Peyer's patch (tissue), 4 donors: ENCODE data around the gene CRK.

Source experiments
- CTCF ChIP-seq, 6 experiments: fragments of 450-650 bp in 4 of 6; fragments of 200-600 bp in 2 of 6; sonication (generic) in 1 of 6; IDR thresholded peaks; one replicate each; pipeline ENCODE4 v1.5.1; 2017 to 2019; ENCODE audit warnings: antibody characterized with exemption in 6 of 6, mild to moderate bottlenecking in 3 of 6, moderate library complexity in 1 of 6
- POLR2A ChIP-seq, 2 donors: fragments of 450-650 bp; IDR thresholded peaks; one replicate each; pipeline ENCODE4 v1.5.1; 2017; ENCODE audit warnings: antibody characterized with exemption in 2 of 2, mild to moderate bottlenecking in 2 of 2, moderate library complexity in 2 of 2

GRCh38 chr17:1371893-1372590, 84.0 kb downstream of the CRK start:
- TF ChIP-seq CTCF (IDR thresholded peaks at IDR 0.05), result no peak
- no peak for TF ChIP-seq POLR2A (IDR thresholded peaks at IDR 0.05)
